ENCODE data around the gene VEGFB.

Gene VEGFB

DNA sequence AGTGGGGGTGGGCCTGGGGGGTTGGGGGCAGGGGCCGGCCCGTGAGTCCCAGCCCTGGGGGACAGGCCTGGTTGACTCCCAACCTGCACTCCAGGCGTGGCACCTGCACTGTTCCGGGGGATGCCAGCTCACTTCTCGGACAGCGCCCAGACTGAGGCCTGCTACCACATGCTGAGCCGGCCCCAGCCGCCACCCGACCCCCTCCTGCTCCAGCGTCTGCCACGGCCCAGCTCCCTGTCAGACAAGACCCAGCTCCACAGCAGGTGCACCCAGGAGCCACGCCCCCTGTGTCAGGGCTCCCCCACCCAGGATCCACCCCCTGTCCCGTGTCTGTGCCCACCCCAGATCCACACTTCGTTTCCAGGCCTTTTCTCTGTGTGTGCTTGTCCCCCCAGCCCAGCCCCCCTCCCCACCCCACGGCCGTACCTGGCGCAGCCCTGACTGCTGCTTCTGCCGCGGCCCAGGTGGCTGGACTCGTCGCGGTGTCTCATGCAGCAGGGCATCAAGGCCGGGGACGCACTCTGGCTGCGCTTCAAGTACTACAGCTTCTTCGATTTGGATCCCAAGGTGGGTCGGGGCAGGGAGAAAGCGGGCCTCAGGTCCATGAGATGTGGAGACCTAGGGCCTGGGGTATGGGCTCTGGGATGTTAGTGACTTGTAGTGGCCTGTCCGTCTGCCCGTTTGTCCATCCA lies 23.1 kb upstream of the VEGFB start:
- DNase-seq (ENCODE audit: low spot score), result no peak

DNA sequence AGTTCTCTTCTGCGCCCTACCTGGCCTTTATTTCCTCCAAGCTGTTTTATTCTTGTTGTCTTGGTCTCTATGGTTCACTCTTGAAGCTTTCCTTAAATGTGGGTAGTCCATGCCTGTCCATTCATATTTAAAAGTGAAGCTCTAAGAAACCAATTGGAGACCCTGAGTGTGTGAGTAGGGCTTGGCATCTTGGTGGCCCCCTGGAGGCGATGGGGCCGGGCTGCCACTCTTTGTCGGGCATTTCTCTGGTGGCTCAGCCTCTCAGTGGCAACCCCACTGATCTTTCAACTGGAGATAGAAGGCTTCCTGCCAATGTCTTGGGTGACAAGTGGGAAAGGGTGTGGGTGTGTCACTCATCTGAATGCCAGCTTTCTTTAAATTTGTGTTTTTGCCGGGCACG lies 17.5 kb upstream of the VEGFB start:
- DNase-seq (ENCODE audit: low spot score), result no peak

DNA sequence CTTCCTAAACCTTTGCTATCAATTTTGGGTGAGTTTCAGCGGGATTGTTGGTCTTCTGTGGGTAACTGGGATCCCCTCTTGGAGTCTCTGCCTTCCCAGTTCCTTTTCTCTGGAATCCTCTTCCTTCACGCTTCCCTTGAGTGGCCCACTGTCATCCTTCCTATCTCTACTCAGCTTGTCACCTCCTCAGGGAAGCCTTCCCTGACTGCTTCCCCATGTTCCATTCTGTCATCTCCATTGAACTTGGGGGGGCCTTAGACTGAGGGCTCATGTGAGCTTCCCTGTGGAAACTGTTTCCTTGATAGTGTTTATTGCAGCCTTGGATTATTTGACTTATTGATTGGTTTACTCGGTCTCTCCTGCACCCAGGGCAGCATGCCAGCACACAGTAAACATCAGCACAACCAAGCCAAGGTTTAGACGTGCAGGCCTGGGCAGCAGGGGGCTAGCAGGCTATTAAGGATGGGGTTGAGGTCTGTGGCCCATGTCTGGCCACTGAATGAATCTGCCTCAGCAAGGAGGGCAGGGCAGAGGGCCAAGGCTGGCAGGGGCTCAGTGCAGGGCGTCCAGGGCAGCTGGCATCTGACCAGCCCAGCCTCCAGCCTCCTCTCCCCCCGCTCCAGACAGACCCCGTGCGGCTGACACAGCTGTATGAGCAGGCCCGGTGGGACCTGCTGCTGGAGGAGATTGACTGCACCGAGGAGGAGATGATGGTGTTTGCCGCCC lies 15.6 kb upstream of the VEGFB start:
- no peak for DNase-seq (ENCODE audit: low spot score)

DNA sequence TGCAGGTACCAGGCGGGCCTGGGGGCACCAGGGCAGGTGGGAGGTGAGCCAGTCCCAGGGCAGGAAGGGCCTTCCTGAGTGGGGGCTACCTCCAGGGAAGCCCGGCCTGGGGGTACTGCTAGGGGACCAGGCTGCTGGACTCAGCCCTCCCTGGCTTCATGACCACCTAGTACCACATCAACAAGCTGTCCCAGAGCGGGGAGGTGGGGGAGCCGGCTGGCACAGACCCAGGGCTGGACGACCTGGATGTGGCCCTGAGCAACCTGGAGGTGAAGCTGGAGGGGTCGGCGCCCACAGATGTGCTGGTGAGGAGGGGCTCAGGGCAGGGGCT lies 15.1 kb upstream of the VEGFB start:
- DNase-seq (ENCODE audit: low spot score), result no peak

DNA sequence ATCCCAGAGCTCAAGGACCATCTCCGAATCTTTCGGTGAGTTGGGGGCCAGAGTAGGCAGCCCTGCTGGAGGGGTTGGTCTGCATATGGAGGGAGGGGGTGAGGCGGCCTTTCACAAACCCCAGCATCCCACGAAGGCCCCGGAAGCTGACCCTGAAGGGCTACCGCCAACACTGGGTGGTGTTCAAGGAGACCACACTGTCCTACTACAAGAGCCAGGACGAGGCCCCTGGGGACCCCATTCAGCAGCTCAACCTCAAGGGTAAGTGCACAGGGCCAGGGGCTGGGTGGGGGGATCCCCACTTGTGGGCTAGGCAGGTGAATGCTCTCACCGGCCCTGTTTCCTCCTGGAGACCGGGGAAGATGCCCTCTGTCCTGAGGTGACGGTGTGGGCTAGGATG lies 14.6 kb upstream of the VEGFB start:
- DNase-seq (ENCODE audit: low spot score), result no peak

DNA sequence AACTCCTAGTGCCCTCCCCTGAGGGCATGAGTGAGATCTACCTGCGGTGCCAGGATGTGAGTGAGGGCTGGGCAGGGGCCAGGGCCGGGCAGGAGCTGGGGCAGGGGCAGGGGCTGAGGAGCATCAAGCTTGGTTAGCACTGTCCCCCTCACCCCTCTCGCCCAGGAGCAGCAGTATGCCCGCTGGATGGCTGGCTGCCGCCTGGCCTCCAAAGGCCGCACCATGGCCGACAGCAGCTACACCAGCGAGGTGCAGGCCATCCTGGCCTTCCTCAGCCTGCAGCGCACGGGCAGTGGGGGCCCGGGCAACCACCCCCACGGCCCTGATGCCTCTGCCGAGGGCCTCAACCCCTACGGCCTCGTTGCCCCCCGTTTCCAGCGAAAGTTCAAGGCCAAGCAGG lies 14.1 kb upstream of the VEGFB start:
- DNase-seq (ENCODE audit: low spot score), result no peak

DNA sequence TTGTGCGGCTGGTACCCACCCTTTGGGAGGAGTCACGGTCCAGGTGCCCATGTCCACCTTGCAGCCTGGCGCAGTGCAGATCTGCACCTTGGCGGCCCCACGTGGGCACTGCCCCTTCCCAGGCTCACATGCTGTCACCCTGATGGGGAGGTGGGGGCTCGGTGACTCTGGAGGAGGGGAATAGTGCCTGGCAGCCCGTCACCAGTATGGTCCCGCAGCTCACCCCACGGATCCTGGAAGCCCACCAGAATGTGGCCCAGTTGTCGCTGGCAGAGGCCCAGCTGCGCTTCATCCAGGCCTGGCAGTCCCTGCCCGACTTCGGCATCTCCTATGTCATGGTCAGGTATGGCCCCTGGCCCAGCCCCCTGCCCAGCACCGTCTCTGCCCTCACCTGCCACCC lies 13.6 kb upstream of the VEGFB start:
- DNase-seq (ENCODE audit: low spot score), result no peak

DNA sequence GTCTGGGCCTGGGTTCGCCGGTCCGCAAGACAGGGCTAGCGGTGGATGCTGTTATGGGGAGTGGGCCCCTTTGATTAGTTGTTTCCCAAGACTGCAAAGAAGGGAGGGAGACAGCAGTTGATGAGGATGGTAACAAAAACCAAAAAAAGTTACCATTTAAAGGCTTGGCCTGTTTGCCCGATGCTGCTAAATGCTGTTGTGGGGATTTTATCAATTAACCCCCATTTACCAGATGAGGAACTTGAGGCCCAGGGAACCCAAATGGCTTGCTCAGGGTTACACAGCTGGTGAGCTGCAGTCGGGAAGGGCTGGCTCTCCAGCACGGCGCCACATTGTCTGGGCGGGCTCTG lies 11.8 kb upstream of the VEGFB start:
- no peak for DNase-seq (ENCODE audit: low spot score)

DNA sequence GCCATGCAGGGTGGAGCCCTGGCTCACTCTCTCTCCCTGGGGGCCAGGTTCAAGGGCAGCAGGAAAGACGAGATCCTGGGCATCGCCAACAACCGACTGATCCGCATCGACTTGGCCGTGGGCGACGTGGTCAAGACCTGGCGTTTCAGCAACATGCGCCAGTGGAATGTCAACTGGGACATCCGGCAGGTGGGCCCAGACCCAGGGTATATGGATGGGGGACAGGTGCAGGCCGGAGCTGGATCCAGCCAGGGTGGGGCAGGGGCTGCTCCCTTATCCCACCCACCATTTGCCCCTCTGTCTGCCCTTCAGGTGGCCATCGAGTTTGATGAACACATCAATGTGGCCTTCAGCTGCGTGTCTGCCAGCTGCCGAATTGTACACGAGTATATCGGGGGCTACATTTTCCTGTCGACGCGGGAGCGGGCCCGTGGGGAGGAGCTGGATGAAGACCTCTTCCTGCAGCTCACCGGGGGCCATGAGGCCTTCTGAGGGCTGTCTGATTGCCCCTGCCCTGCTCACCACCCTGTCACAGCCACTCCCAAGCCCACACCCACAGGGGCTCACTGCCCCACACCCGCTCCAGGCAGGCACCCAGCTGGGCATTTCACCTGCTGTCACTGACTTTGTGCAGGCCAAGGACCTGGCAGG lies 11.3 kb upstream of the VEGFB start:
- DNase-seq (ENCODE audit: low spot score), result no peak

DNA sequence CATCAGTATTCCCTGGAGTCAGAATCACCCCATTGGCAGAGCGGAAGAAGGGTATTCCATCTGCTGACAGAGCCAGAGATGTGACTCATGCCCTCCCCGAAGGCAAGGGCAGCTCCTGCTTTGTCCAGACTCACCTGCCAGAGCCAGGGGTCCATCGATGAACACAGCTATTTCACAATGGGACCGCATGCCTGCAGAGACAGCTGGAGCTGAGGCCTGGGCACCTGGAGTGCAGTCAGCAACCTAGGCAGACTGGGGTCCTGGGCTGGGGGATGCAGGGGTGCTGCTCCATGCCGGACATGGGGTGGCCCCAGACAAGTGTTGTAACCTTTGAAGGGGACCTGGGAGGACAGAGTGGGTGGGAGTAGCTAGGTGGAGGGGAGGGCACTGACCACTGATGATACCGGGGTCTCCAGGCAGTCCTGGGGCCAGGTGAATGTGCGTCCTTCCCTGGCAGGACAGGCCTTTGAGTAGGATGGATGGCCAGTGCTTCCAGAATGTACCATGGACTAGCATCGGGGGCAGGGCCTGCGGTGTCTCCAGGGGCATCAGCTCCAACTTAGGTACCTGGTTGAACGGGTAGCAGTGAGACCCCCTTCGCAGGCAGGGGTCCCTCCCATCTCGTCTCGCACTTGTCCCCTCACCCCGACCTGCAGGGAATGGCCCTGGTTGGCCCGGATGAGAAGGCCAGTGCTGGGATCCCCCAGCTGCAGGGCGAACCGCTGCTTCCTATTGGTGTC lies 10.1 kb upstream of the VEGFB start:
- DNase-seq (ENCODE audit: low spot score), result no peak

DNA sequence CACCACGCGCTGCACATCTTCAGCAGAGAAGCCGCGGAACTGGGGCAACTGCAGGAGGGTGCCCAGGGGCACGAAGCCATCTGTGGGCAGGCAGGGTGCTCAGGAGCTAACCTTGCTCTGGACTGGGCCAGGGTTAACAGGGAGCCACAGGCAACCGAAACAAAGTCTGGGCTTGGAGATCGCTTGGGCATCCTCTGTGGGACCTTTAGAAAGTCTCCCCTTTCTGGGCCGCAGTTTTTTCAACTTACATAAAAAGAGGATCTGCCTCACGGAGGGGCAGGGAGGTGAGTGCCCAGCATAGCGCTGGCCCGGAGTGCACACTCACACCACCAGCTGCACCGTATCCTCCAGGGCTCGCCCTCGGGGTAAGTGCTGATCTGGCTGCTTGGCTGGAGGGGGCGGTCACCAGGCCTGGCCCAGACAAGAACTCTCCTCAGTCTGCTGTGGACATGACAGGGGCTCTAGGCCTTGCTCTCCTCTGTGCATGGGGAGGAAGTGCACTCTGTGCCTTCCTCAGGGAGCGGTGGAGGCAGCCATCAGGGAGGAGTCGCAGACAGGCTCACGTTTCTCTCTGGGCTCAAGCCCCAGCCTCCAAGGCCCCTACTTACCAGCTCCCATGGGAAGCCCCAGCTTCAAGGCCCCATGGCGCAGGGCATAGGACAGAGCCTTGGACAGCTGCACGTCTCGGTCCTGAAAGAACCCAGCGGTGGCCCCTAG lies 9.3 kb upstream of the VEGFB start:
- DNase-seq (ENCODE audit: low spot score), result no peak

DNA sequence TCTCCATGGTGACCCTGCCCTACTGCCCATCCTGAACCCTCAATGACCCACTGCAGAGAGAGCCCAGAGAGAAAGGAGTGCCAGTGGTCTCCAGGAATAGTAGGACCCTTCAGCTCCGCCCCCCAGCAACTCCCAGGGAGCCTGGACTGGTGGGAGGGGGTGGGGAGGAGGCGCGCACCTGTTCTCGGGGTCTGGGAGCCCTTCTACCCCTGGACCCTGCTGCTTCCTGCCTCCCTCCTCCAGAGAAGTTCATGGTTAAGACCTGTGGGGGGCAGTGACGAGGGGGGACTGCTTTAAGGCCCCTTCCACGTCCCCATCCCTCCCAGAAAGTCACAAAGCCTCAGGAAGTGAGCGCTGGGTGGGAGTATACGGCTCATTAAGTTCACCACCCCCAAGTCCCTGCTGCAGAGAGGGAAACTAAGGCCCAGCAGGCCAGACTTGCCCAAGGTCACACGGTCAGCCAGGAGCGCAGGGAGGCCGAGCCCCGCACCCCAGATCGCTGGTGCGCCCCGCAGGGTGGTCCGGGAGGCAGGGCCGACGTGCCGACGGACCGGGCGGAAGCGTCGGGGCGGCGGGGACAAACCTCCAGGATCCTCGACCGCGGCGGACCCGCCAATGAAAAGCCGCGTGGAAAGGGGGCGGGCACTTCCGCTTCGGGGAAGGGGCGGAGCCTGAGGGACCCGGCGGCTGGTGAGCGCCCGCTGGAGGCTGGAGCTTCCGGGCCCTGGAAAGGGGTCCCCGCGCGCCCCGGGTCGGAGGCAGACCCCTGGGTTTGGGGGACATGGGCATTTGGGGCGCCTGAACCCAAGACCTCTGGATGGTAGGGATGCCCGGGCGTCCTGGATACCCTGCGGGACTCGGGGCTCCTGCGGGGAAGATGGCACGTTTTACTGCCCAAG lies 8.5 kb upstream of the VEGFB start, which contains the start of the genes NUDT22 and TRPT1:
Gene NUDT22 (plus strand): TSS at position 667 of the 899 bp plus-strand sequence. CDS start 379 bp downstream, outside the sequence.
Gene TRPT1 (minus strand): TSS at position 579 of the 899 bp plus-strand sequence. CDS start 326 bp downstream, at position 253.
- DNase-seq (ENCODE audit: low spot score), result peak; percentile 83

DNA sequence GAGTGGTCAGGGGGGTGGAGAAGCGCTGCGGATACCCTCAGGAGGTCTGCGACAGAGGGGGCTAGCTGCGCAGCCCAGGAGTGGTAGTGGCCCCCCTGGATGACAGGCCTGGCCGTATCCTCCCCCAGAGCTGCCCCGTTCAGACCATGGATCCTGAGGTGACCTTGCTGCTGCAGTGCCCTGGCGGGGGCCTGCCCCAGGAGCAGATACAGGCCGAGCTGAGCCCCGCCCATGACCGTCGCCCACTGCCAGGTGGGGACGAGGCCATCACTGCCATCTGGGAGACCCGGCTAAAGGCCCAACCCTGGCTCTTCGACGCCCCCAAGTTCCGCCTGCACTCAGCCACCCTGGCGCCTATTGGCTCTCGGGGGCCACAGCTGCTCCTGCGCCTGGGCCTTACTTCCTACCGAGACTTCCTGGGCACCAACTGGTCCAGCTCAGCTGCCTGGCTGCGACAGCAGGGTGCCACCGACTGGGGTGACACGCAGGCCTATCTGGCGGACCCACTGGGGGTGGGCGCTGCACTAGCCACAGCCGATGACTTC lies 7.8 kb upstream of the VEGFB start:
- DNase-seq (ENCODE audit: low spot score), result no peak

DNA sequence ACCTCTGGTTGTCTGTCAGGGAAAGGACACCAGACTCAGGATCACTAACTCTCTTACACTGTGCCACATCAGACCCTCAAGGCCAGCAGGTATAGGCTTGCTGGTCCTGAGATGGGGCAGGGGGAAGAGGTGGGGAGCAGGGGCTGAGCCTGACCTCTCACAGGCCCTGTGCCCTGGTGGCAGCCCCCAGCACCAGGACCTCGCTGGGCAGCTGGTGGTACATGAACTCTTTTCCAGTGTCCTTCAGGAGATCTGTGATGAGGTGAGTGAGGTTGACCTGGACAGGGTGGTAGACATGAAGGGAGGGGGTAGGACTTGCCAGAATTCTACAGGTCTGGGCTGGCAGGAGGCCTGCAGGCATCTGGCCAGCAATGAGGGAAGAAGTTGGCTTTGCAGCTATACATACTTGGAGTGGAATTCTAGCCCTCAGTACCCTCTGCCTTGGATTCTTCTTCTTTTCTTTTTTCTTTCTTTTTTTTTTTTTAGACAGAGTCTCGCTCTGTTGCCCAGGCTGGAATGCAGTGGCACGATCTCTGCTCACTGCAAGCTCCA lies 6.9 kb upstream of the VEGFB start:
- no peak for DNase-seq (ENCODE audit: low spot score)

DNA sequence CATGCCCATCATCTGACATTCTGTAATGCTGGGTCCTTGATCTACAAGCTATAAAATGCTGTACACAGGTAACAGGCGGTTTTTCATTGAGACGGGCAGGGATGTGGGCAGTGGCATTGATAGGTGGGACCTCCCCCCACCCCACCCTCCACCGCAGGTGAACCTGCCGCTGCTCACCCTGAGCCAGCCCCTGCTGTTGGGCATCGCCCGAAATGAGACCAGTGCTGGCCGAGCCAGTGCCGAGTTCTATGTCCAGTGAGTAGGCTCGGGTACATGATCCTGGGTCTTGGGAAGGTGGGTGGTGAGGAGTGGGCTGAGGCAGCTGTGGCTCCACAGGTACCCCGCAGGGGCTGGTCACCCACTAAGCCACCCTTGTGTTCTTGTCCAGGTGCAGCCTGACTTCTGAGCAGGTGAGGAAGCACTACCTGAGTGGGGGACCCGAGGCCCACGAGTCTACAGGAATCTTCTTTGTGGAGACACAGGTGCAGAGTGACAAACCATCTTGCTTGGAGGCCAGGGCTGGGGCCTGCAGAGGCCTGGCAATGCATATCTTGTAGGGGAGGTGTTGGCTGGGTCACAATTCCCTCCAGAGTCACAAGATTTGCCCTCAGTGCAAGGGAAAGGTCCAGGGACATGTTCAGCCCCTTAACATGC lies 5.2 kb upstream of the VEGFB start:
- no peak for DNase-seq (ENCODE audit: low spot score)

DNA sequence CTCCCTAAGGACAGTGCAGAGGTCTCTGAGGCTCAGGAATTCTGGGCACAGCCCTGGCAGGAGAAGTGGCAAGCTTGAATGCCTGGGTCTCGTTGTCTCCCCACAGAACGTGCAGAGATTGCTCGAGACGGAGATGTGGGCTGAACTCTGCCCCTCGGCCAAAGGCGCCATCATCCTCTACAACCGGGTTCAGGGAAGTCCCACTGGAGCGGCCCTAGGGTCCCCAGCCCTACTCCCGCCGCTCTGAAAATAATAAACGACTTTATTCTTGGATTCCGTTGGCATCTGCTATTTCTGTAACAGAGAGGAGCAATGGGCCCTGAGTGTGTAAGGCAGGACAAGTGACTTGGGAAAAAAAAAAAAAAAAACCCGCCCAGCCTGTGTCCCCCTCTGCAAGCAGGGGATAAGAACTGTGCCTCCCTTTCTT lies 4.6 kb upstream of the VEGFB start:
- DNase-seq (ENCODE audit: low spot score), result no peak

DNA sequence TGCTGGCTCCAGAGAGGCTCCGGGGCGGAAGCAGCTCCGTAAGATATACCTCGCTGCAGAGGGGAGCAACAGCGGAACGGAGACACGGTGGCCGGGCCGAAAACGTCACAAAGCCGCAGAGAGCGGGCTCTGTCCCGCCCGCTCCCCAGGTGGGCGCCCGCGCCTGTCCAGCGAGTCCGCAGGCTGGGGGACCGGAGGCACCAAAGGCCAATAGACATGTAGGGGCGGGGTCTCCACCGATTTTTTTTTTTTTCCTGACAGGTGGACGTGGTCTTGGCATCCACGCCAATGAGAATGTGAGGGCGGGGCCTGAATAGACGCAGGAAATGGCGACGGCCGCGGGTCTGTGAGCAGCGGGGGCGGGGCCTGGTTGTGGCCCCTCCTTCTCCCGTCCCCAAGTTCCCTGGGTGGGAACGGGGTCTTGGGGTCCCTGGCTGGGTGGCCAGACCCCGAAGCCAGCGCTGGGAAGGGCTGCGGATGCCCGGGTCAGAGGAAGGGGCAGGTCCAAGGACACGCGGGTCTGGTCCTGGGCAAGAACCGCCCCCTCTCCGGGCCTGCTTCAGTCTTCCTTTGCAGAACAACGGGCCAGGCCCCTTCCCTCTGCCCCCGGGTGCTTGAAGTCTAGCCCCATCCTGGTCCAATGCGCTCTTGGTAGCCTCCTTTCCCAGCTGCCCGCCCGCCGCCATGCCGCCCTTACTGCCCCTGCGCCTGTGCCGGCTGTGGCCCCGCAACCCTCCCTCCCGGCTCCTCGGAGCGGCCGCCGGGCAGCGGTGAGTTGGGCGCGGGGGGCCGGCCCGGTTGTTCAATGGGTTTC lies 4.0 kb upstream of the VEGFB start, which contains the start of gene DNAJC4:
Gene DNAJC4 (plus strand): TSS at position 378 of the 814 bp plus-strand sequence. CDS start 307 bp downstream, at position 685.
- DNase-seq (ENCODE audit: low spot score), result peak; percentile 89

DNA sequence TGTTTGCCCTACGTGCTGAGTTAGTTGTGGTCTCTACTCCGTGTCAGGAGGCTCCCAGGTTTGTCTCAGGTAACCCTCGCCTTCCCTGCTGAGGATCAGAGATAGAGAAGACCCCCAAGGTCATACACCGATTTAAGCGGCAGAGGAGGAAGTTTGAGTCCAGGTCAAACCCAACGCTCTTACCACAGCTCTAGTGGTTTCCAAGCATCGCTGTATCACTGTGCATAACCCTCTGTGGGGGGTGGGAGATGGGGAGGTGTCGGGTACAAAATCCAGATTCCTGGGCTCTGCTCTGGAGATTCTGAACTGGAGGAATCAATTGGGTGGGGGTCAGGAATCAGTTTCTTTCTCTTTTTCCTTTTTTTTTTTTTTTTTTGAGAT lies 3.4 kb upstream of the VEGFB start:
- DNase-seq (ENCODE audit: low spot score), result no peak

DNA sequence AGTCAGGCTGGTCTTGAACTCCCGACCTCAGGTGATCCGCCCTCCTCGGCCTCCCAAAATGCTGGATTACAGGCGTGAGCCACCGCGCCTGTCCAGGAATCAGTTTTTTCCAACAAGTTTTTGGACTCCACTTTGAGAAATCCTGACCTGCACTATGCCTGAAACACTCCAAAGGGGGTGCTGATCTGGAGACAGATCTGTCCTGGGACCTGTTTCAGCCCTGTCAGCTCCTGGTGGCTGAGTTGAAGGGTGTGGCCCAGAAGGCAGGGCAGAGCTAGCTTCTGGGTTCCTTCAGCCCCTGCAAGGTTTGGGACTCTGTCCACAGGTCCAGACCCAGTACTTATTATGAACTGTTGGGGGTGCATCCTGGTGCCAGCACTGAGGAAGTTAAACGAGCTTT lies 2.8 kb upstream of the VEGFB start:
- no peak for DNase-seq (ENCODE audit: low spot score)

All from putamen (tissue), 1 donor.